Embryonic facial prominence (tissue), 1 donor: ENCODE measurements around the gene KLHL20.

ENCODE experiments used
- DNase-seq: peaks from one replicate; pipeline ENCODE4 v3.0.0-alpha.2; 2016; ENCODE audit errors: extremely low spot score

KLHL20 gene

DNA sequence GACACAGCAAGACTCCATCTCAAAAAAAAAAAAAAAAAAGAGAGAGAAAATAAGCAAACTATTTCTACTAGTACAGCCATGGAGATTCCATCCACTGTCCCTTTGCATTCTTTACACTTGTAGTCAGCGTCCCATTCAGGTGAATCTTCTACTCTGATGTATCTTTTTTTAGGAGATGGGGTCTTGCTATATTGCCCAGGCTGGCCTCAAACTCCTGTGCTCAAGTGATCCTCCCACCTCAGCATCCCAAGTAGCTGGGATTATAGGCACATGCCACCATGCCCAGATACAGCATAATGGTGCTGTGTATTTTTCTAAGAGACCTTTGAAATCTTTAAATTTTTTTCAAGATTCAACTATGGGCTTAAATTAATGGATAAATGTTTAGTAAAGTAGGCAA is 118.0 kb downstream of the KLHL20 start:
- DNase-seq = no peak
